Measurements from ENCODE around the gene CAPN14. TPM values are rescaled to one million over a fixed set of nuclear protein-coding genes. Genes with fewer than 3 reads are reported as not detected.
A peak's percentile ranks its signal among the peaks of the same experiment; 100 is the strongest.

CAPN14 gene
- total RNA-seq, 1 donor from 2014 or later = 0.14 TPM

- Histone ChIP-seq H4K20me1 (ENCODE audit: insufficient read depth, low read length) (peaks cover 43% of the 10 kb centered on the region), H3K4me2 (ENCODE audit: low read length) (peak overlapping the region; percentile 93), H3K4me3 (ENCODE audit: insufficient read depth, low read depth, low read length) (peak overlapping the region; percentile 80), H3K27me3 (ENCODE audit: insufficient read depth, low read length) (peaks cover 5% of the 10 kb centered on the region), H2AFZ (ENCODE audit: low read depth, low read length) (peak overlapping the region; percentile 85), H3K9me3 (ENCODE audit: insufficient read depth, low read depth, low read length) (no peaks in the 10 kb centered on the region), H3K4me1 (ENCODE audit: insufficient read depth, low read length) (peaks cover 17% of the 10 kb centered on the region), H3K79me2 (ENCODE audit: insufficient read depth, low read length) (peaks cover 53% of the 10 kb centered on the region), H3K27ac (ENCODE audit: low read depth, low read length) (peak overlapping the region; percentile 30), H3K9ac (ENCODE audit: low read length) (peak overlapping the region; percentile 83), H3K36me3 (ENCODE audit: insufficient read depth, low read length) (no peaks in the 10 kb centered on the region)
- no peak for DNase-seq (ENCODE audit: low read depth)
- H3K4me3 Mint-ChIP-seq (ENCODE audit: unreplicated experiment) = peak overlapping the region; percentile 85
- H3K9me3 Mint-ChIP-seq (ENCODE audit: unreplicated experiment) = no peaks in the 10 kb centered on the region
- H3K27me3 Mint-ChIP-seq (ENCODE audit: low read depth, unreplicated experiment) = peaks cover 6% of the 10 kb centered on the region
- no peak for TF ChIP-seq CTCF (IDR thresholded peaks at IDR 0.05; ENCODE audit: insufficient read depth, low read depth, low read length)
- peaks cover 16% of the 10 kb centered on the region for H3K4me1 Mint-ChIP-seq (ENCODE audit: low read depth, unreplicated experiment)
- H3K36me3 Mint-ChIP-seq (ENCODE audit: low read depth, unreplicated experiment) = no peaks in the 10 kb centered on the region
- H3K27ac Mint-ChIP-seq (ENCODE audit: unreplicated experiment) = no peak overlapping the region
- no peak for FAIRE-seq
These were observed 17.6 kb upstream of the CAPN14 start for GRCh38 chr2:31234683-31235503.

- peak; percentile 84 for DNase-seq (ENCODE audit: low read depth)
- H2AFZ ChIP-seq (ENCODE audit: low read depth, low read length) = peak within 1 kb of the TSS; percentile 85
- Mint-ChIP-seq H3K9me3 (ENCODE audit: unreplicated experiment) (no peaks in the 10 kb centered on the region), H3K4me1 (ENCODE audit: low read depth, unreplicated experiment) (peaks cover 16% of the 10 kb centered on the region), H3K4me3 (ENCODE audit: unreplicated experiment) (peak within 1 kb of the TSS; percentile 85), H3K36me3 (ENCODE audit: low read depth, unreplicated experiment) (no peaks in the 10 kb centered on the region), H3K27me3 (ENCODE audit: low read depth, unreplicated experiment) (peaks cover 6% of the 10 kb centered on the region), H3K27ac (ENCODE audit: unreplicated experiment) (no peak within 1 kb of the TSS)
- peaks cover 45% of the 10 kb centered on the region for H3K79me2 ChIP-seq (ENCODE audit: insufficient read depth, low read length)
- FAIRE-seq = no peak
- H3K27me3 ChIP-seq (ENCODE audit: insufficient read depth, low read length) = peaks cover 5% of the 10 kb centered on the region
- peak; percentile 55 for TF ChIP-seq CTCF (IDR thresholded peaks at IDR 0.05; ENCODE audit: insufficient read depth, low read depth, low read length)
- no peak for TF ChIP-seq EZH2 (IDR thresholded peaks at IDR 0.05; ENCODE audit: insufficient read depth, low read length)
- H3K4me1 ChIP-seq (ENCODE audit: insufficient read depth, low read length) = peaks cover 17% of the 10 kb centered on the region
- H3K9me3 ChIP-seq (ENCODE audit: insufficient read depth, low read depth, low read length) = no peaks in the 10 kb centered on the region
- H3K27ac ChIP-seq (ENCODE audit: low read depth, low read length) = peak within 1 kb of the TSS; percentile 30
- peaks cover 37% of the 10 kb centered on the region for H4K20me1 ChIP-seq (ENCODE audit: insufficient read depth, low read length)
- H3K4me2 ChIP-seq (ENCODE audit: low read length) = peak within 1 kb of the TSS; percentile 93
- H3K9ac ChIP-seq (ENCODE audit: low read length) = peak within 1 kb of the TSS; percentile 83
- H3K4me3 ChIP-seq (ENCODE audit: insufficient read depth, low read depth, low read length) = peak within 1 kb of the TSS; percentile 80
- H3K36me3 ChIP-seq (ENCODE audit: insufficient read depth, low read length) = no peaks in the 10 kb centered on the region
These were observed 16.7 kb upstream of the CAPN14 start, which contains the start of gene EHD3 for GRCh38 chr2:31233741-31234682. Gene EHD3 (plus strand): TSS chr2:31234152. CDS start chr2:31234622, 470 bp downstream.

Measured in astrocyte (in vitro differentiated cells and primary cell).